HG03139 (cell line): Measurements from ENCODE around the gene KRT6B.
"Not testable (repeated sequence)": the region's sequence is repeated elsewhere in the genome, so short reads cannot be mapped to it uniquely, and the experiment has no call there.

Experiments
- ATAC-seq: cut with Tn5 transposase; IDR thresholded peaks from one replicate; pipeline ENCODE4 v1.9.1; 2021; ENCODE audit not compliant: unreplicated experiment

KRT6B gene

GRCh38 chr12:52473768-52474167, 21.8 kb upstream of the KRT6B start, which contains the start of gene KRT6C:
TSS of gene KRT6C (minus strand) at chr12:52473805. CDS start at chr12:52473737, 68 bp downstream.
- ATAC-seq = no peak

DNA sequence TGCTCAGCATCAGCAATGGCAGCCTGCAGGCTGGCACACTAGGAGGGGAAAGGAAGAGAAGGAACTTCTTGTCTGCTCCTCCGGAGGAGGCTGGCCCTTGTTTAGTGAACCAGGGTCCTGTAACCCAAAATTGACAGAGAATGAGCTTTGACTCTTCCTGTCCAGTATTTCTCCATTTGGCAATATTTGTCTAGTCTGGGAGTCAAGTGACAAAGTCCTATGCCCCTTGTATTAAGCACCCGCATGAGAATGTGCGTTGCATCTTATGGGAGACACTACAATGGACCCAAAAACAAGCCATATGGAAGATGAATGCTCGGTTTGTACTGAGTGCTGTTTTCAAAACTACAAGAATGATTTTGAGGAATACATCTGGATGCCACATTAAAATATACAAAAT, 17.9 kb upstream of the KRT6B start:
- no peak for ATAC-seq

DNA sequence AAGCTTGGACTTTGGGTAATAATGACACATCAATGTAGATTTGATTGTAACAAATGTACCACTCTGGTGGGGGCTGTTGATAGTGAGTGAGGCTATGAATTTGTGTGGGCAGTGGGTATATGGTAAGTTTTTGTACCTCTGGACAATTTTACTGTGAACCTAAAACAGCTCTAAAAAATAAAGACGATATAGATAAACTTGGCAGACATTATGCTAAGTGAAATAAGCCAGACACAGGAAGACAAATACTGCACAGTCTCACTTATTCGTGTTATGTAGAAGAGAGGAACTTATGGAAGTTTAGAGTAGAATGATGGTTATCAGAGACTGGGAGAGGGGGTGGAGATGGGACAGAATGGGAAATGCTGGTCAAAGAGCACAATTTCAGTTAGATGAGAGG, 13.0 kb upstream of the KRT6B start:
- no peak for ATAC-seq

- ATAC-seq = no peak
Measured at GRCh38 chr12:52461693-52462092, 9.7 kb upstream of the KRT6B start.

DNA sequence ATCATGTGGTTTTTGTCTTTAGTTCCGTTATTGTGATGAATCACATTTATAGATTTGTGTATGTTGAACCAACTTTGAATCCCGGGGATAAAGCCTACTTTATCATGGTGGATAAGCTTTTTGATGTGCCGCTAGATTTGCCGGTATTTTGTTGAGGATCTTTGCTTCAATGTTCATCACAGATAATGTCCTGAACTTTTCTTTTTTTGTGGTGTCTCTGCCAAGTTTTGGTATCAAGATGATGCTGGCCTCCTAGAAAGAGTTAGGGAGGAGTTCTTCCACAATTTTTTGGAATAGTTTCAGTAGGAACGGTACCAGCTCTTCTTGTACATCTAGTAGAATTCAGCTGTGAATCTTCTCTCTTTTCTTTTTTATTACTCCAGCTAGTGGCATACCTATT, 6.9 kb upstream of the KRT6B start:
- no peak for ATAC-seq

DNA sequence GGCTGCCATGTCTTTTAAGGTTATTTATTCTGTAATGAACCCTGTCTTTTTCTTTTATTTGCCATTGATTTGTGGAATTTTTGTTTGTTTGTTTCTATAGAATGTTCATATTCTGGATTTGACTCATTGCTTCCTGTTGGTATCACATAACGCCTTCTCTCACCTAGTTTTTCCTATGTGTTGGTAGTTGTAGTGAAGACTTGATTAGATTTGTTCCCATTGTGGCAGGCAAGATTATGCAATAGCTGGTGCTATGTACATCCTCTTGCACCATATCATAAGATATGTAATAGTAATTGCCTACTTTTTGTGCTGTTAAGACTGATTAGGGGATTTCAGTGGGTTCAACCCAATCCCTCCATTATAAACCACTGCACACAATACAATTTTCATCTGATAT, 3.9 kb upstream of the KRT6B start:
- ATAC-seq = no peak

GRCh38 chr12:52454411-52455201, 2.7 kb upstream of the KRT6B start:
- ATAC-seq = no peak

DNA sequence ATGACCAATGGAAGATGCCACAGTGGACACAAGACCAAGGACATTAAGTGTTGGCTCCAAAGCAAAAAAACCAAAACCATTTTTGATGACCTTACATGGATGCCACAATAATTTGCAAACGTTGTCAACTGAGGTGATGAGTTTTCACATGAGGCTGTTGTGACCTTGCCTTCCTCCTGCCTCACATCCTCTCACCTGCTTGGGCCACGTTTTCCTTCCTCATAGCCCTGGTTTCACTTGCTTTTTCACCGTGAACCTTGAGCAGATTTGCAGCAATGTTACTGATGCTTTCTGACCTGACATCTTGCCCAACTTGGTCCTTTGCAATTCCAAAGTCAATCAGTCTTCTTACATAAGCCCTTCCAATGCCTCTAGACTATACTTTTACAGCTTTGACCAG, 3.7 kb downstream of the KRT6B start:
- ATAC-seq = no peak

DNA sequence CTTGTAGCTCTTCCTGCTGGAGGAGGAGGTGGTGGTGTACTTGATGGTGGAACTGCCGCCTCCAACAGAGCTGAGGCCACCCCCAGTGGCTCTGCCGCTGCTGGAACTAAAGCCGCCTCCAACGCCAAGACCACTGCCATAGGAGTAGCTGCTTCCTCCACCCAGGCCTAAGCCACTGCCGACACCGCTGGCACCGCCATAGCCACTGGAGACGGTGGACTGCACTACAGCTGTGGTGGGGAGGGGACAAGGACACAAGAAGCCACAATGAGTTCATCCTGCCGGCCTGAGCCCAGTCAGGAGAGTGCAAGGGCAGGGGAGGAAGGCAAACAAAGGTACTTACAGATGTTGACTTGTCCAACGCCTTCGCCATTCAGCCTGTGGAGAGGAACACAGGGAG, 4.8 kb downstream of the KRT6B start:
- not testable (repeated sequence) for ATAC-seq

DNA sequence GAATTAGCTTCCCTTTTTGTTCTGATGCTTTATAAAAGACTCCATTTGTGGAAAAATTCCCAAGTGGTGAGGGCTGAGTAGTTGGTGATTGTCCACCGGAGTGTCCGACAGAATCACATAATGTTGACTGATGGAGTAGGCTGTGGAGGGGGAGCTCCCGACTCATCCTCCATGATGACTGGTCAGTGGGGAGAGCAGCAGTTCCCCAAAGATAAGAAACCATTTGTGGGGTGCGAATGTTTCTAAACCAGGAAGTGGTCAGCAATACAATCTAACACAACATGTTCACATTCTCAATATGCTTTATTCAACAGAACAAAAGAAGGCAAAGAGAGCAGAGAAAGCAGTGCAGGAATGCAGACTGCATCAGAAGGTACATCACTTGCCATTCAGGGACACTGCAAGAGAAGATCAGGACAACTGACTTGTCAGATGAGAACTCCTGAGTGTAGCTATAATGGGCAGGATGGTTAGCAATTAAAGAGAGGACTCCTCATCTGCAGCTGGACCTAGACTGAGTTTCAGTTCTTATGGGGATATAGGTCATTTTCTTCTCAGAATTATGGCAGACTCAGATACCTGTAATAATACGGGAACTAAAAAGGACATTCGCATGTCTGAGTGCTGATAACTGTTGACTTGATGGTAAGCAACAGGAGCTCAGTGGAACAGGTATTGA, 5.4 kb downstream of the KRT6B start:
- no peak for ATAC-seq

GRCh38 chr12:52445876-52446275, 6.1 kb downstream of the KRT6B start:
- no peak for ATAC-seq

DNA sequence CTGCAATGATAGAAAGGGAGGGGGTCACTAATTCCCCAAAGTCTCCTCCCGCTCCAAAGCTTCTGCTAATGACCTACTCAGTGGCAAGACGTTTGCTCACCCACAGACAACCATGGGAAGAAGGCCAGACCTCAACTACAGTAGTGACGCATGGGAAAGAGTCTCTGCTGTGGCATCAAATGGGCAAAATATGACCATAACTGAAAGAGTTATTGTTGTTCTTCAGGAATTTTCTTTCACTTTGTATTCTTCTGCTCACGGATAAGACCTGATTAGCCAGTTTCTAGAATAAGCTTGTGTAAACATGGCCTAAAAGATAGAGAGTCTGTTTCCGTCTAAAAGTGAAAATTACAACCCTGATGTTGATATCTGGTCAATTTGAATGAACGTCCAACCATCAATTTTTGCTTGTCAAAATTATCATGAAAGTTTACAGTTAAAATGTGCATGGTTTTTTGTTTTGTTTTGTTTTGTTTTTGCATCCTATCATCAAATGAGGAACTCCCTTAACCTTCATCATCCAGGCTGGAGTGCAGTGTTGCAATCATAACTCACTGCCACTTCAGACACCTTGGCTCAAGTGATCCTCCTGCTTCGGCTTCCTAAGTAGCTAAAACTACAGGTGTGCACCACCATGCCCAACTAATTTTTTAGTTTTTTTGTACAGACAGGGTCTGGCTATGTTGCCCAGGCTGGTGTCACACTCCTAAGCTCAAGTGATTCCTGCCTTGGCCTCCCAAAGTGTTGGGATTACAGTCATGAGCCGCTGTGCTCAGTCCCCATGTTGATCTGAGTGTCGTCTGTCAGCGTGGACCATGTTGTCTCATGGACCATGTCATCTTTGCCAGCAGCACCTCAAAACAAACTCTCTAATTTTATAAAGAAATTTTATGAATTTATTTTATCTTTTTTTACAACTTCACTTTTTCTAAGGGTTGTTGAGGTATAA, 7.0 kb downstream of the KRT6B start:
- no peak for ATAC-seq

- no peak for ATAC-seq
Measured at GRCh38 chr12:52443966-52444365, 8.0 kb downstream of the KRT6B start.

DNA sequence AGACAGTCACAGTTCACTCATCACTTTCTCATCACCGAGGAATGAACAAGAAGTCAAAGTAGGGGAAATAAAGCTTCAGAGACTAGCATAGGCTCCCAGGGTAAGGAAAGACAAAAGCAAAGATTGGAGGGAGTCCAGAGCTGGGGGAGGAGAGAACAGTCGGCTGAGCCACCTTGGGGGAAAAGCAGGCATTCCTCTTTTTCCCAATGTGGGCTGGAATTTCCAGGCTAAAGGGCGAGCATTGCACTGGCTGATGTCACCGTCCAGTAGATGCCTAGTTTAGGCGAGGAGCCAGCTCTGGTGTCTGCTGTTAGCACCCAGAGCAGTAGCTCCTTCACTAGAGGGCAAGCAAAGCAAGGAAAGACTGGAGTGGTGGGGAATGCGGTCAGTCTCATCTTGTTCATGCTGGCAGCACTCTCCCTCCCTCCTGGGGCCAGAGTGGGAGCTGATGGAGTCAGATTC, 9.3 kb downstream of the KRT6B start:
- ATAC-seq = no peak

- no peak for ATAC-seq
Measured at GRCh38 chr12:52441320-52441911, 10.5 kb downstream of the KRT6B start.

- ATAC-seq = no peak
Measured at GRCh38 chr12:52440821-52441319, 11.1 kb downstream of the KRT6B start.

DNA sequence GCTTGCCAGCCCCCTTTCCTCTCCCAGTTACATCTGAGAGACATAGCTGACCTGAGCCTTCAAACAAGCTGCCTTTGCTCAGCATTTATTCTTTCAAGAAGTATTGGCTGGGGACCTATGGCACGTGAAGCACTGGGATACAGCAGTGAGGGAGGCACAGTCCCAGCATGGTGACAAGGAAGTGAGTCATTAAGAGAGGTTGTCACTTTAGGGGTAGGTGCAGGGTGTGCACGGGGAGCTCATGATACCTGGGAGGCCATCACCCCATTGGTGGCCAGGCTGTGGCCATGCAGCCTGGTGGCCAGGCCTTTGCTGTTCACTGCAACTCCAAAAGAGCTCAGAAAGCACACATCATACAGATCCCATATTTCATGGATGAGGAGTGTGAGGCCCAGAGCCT, 12.1 kb downstream of the KRT6B start:
- ATAC-seq = no peak

DNA sequence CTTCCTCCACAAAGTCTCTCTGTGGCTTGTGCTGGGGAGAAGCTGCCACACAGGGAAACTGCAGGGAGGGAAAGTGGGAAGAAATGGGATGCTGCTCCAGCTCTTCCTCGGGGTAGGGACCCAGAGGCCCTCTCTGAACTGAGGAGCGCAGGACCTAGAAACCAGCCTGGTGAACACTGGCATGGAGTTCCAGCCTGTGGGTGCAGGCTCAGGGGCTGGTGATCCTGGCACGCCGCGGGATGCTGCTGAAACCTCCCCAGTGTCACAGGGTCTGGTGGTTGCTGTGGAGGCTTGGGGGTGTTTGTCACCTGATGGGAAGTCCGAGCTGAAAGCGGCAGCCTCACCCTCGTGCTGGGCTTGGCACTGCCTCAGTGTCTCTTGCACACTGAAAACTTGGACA, 12.5 kb downstream of the KRT6B start:
- no peak for ATAC-seq

GRCh38 chr12:52438305-52439301, 13.3 kb downstream of the KRT6B start:
- no peak for ATAC-seq

GRCh38 chr12:52437508-52437907, 14.4 kb downstream of the KRT6B start:
- no peak for ATAC-seq
